NCI-H774 (cell line): ENCODE results near the gene IL20RB.
"Not testable (repeated sequence)": the region's sequence is repeated elsewhere in the genome, so short reads cannot be mapped to it uniquely, and the experiment has no call there.

ENCODE experiments used
- DNase-seq: peaks from one replicate; lab custom pipeline; 2025; lab: John Stamatoyannopoulos, UW

Gene IL20RB

DNA sequence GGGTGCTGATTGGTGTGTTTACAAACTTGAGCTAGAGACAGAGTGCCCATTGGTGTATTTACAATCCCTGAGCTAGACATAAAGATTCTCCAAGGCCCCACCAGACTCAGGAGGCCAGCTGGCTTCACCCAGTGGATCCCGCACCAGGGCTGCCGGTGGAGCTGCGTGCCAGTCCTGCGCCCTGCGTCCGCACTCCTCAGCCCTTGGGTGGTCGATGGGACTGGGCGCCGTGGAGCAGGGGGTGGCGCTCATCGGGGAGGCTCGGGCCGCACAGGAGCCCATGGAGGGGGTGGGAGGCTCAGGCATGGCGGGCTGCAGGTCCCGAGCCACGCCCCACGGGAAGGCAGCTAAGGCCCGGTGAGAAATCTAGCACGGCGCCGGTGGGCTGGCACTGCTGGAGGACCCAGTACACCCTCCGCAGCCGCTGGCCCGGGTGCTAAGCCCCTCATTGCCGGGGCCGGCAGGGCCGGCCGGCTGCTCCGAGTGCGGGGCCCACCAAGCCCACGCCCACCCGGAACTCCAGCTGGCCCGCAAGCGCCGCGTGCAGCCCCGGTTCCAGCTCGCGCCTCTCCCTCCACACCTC is 29.7 kb downstream of the IL20RB start:
- DNase-seq, result not testable (repeated sequence)

DNA sequence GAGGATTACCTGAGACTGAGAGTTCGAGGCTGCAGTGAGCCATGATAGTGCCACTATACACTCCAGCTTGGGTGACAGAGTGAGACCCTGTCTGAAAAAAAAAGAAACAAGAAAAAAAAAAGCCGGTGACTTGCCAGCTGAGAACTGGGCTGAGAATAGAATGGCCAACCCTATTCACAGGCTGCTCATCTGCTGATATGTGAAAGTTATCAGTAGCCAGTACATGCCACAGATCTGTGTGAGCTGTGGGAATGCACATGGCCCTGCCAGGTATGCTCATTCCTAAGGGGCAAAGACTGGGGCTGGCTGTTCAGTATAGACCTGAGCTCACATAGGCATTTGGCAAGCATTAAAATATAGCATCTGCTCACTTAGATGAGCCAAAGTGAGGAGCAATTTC is 30.9 kb downstream of the IL20RB start:
- DNase-seq, result no peak

DNA sequence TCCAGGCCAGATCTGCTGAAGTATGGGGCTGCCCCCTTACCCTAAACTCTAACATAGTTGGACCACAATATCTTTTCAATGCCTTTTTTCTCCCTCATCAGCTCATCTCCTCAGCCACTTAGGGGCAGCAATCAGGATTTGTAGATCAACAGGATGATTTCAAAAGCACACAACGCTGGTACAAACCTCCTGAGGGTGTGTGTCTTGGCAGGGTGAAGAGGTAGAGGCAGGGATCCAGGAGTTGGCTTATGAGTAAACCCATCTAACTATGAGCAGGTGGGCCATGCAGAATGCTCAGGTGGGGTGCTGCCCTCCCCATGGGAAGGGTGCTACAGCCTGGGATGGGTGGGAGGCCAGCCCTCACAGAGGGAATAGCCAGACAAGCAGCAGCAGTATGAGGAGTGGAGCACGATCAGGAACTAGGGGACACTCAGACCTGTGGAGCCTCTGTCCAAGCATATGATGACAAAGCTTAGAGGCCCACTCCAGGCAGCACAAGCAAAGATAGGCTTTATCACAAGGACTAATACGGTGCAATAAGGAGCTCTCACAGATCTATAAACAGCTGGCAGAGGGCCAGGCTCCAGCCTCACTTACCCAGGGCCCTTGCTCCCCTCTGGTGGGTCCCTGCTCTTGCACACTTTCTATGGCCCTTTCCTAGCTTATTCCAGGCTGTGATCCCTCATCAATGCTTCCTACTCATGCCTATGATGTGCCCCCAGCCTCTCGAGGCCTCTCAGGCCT is 32.2 kb downstream of the IL20RB start:
- DNase-seq, result no peak

DNA sequence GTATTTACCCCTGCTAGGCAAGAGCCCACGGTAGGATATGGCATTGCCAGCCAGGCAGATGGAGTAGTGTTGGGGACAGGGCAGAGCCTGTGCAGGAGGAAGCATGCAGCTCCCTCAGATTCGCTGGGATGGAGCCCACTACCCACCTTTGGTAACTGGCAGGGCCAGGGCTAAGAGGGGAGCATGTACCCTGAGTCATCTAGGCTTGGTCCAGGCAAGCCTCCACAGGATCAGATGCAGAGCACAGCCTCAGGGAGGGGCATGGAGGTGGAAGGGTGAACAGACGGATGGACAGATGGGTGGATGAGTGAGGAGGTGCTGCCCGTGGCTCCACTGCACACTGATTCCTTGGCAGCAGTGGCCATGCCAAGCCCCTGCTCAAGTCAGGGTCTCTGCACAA is 33.0 kb downstream of the IL20RB start:
- DNase-seq, result no peak

DNA sequence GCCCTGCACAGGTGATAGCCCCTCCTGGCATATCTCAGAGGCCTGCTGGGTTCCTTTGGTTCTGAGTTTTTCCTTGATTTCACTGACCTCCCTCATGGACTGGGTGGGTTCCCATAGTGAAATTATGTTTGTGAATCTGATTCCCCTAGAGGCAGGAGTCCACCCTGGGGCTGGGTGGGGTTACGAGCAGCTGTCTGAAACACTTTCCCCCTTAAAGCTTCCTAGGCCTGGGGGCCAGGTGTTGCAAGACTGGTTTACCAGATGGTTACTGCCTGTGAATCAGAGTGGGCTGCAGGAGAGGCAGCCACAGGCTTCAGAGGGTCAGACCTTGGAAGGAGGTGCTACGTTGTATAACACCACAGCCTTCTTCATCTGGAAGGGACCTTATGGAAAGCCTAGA is 34.3 kb downstream of the IL20RB start:
- no peak for DNase-seq

DNA sequence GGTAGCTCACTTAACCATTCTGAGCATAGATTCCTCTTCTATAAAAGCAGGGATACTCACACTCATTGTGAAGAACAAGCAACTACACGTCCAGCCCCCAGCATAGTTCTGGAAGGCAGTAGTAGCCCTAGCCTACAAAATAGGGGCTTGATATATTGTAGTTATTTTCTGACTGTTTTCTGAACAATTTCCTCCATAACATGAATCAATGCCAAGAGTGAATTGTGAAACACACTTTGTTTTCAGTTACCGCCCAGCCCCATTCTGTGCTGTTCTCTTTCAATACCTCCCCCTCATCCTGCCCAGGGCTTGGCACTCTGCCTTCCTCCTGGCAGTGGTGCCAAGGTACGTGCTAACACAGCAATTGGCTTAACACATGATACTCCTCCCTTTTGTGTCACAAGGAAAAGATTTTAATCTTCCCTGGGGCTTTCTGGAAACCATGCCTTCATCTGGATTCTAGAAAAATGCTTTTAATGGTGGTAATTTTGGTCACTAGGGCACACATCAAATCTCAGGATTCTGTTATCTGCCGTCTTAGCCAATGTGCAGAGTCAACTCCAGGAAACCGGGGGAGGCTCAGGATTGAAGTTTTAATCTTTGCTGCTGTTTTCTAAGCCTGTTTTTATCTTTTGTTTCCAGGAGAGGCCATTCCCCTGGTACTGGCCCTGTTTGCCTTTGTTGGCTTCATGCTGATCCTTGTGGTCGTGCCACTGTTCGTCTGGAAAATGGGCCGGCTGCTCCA is 37.2 kb downstream of the IL20RB start:
- DNase-seq, result peak; percentile 63

DNA sequence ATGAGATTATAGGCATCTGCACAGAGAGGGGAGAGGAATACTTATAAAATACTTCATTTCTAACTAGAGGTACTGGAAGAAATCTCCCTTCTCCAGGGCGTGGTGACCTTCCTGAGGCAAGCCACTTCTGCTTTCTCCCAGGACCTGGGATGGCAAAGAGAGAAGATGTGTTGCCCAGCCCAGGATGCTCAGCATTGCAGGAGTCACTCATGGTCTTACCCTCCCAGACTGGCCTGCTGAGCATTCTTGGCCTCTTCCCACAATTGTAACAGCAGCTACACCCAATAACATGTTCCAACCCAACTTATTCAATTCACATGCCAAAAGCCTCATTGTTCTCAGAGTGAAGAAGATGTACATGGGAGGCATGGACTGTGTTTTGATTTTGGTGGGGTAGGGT is 37.9 kb downstream of the IL20RB start:
- no peak for DNase-seq

DNA sequence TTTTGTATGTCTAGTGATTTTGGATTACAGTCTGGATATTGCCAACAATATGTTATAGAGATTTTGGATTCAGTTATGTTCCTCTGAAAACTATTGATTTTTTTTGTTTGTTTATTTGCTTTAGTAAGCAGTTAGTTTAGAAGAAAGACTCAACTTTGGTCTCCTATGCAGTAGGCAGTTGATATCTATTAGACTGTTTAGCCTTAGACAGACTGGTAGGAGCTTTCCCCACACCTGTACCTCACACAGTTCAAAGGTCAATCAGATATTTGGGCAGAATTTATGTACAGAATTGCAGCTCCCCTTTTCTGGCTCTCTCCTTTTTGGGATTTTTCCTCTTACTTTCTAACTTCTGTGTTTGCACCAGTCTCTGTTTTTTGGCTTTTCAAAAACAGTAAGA is 42.3 kb downstream of the IL20RB start:
- DNase-seq, result no peak

DNA sequence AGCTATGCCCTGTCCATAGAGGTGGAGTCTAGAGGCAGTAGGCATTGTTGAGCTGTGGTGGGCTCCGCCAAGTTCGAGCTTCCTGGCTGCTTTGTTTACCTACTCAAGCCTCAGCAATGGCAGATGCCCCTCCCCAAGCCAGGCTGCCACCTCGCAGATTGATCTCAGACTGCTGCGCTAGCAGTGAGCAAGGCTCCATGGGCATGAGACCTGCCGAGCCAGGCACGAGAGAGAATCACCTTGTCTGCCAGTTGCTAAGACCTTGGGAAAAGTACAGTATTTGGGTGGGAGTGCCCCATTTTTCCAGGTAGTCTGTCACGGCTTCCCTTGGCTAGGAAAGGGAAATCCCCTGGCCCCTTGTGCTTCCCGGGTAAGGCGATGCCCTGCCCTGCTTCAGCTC is 49.6 kb downstream of the IL20RB start:
- not testable (repeated sequence) for DNase-seq

DNA sequence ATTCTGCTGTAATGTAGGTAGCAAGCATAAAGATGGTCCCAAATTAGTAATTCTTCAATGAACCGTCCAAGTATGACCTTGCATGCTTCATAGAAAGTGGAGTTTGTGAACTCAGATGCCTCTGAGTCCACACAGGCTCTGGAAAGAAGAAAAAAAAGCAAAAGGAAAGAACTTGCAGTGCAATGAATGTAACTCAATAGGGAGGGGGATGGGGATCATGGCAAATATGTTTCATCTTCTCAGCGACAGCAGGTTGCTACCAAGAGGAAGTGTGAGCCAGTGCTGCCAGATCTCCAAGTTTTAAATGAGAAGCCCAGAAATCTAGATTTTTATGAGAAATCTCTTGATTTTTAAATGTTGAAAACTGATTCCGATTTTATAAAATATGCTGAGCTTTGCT is 50.3 kb downstream of the IL20RB start:
- no peak for DNase-seq

DNA sequence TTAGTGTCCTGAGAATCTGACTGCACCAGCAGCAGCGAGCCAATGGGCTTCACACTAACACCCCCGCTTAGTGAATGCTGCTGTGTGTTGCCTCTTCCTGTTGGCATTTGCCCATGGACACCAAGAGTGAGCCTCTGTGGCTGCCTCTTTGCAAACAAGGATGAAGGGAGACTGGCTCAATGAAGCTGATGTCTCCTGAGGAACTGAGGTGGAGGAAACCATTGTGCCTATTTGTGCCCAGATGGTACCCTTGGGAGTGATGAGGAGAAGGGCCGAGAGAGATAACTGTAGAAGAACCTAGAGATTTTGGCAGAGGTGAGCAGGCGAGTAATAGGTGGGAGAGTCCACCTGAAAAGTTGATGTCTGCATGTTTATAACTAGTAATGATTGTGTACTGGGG is 51.2 kb downstream of the IL20RB start:
- DNase-seq, result no peak

DNA sequence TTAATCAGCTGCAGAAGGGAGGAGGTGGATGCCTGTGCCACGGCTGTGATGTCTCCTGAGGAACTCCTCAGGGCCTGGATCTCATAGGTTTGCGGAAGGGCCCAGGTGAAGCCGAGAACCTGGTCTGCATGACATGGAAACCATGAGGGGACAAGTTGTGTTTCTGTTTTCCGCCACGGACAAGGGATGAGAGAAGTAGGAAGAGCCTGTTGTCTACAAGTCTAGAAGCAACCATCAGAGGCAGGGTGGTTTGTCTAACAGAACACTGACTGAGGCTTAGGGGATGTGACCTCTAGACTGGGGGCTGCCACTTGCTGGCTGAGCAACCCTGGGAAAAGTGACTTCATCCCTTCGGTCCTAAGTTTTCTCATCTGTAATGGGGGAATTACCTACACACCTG is 52.4 kb downstream of the IL20RB start:
- DNase-seq, result no peak

DNA sequence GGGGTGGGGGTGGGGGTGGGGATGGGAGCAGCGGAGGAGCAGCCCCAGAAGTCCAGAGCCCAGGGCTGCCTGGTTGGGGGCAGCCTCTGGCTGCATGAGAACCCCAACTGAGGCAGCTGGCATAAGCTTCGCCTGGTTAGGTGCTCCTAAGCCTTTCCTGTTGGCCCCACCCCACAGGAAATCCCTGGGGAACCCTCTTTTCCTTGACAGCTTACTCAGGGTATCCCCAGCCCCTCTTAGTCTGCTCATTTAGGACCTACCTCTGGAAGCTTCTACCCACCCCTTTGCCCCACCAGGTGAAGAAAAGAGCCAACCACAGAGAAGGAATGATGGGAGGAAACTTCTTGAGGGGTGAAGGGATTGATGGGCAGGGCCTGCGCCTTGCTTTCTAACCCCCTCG is 53.4 kb downstream of the IL20RB start:
- DNase-seq, result no peak

DNA sequence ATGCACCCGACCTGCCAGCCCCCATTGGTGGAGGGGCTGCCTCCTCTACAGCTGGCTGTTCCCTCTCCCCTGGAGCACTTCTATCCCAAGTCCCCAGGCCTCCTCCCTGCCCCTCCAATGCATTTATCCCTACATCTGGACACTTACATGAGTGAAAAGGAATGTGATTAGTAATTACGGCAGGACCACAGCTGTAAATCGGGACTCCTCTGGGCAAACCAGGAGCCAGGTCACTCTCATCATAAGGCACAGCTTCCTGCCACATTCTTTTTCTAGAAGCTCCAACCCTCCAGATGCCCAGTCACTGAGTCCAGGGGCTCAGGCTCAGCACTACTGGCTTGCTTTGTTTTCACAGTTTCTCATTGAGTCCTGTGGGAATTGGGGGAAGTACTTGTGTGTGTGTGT is 54.3 kb downstream of the IL20RB start:
- DNase-seq, result no peak

DNA sequence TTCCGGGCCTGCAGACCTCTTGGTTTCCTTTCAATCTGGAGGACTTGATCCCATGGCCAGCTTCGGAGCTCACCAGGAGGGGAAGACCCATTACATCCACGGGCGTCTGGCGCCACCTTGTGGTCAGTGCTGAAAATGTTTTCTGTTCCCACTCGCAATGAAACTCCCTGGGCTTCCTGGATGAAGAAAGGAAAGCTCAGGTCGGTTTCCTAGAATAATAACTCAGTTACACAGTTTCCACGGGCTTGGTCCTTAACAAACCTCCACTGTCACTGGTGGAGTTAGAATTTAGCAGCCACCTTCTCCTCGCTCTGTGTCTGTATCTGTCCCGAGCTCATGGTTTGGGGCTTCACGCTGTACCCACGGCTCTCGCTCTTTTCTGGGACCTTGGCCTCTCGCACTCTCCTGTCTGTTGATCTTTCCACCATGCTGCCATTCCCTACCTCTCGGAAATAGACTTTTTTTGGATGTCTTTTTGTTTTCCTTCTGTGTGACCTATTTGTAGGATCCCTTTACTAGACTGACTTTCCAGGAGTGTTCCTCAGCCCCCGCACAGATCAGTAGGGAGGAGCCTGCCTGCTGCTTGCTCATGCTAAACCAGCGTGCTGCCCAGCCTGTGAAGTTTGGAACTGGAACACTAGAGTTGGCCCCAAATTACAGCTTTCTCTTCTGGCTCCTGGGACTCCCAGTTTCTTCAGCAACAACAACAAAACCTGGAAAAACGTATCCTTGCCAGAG is 56.3 kb downstream of the IL20RB start:
- DNase-seq, result peak; percentile 76

DNA sequence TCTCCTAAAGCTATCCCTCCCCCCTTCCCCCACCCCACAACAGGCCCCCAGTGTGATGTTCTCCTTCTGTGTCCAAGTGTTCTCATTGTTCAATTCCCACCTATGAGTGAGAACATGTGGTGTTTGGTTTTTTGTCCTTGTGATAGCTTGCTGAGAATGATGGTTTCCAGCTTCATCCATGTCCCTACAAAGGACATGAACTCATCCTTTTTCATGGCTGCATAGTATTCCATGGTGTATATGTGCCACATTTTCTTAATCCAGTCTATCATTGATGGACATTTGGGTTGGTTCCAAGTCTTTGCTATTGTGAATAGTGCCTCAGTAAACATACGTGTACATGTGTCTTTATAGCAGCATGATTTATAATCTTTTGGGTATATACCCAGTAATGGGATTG is 59.5 kb downstream of the IL20RB start:
- DNase-seq, result not testable (repeated sequence)

DNA sequence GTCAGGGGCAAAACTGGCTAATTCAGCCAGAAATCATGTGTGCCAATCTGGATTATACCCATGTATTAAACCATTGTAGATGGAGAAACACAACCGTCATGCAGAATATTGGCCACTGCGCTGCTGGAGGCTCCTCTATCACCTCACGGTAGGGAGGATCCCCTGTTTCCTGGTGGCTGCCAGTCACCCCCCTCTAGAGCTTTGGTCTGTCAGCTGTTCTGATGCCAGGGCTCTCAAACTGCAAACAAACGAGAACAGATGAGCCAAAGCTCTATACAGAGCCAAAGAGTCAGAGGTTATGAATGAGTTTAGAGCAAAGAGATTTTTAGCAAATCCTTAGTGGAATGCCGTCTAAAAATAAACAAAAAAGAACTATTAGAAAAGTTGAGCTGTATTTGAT is 62.5 kb downstream of the IL20RB start:
- no peak for DNase-seq

DNA sequence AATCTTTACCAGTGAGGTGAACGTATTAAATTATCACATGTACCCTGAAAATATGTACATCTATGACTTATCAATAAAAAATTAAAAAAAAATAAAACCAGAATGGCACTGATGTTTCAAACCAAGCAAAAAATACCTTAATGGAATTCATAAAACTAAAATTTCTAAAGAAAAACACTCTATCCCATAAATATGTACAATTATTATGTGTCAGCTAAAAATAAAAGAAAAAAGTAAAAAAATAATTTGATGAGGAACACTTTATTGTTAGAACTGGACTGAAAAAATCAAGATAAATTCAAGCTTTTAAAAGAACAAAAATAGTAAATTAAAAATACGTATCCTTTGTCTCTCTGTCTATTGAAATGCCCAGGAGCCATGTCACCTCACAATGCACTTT is 63.1 kb downstream of the IL20RB start:
- no peak for DNase-seq

DNA sequence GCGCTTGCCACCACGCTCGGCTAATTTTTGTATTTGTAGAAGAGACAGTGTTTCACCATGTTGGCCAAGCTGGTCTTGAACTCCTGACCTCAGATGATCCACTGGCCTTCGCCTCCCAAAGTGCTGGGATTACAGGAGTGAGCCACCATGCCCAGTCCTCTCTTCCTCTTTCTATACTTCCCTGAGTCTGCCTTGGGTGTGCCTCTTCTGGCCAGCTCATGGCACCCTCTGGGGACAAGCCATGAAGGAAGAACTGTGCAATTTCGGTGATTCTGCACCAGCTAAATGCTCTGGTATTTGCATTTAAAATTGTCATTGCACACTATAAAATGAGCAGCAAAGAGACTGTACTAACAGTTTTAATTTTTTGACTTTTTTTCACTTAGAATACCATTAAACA is 66.6 kb downstream of the IL20RB start:
- DNase-seq, result no peak

DNA sequence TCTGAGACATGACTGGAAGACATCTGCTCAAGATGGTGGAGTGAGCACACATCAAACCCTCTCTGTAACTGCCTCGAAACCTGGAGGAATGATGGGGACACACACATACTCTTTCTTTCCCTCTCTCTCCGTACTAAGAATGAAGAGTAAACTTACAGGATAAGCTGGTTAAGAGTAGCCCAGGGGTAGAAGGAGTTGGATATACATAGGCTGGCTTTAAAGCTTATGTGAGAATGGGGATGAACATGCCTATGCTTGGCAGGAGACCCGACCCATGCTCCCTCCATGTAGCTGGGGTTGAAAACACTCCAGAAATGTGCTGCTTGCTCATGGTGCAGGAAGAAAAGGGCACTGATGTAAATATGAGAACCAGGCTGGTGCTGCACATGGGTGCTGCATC is 68.9 kb downstream of the IL20RB start:
- DNase-seq, result no peak

DNA sequence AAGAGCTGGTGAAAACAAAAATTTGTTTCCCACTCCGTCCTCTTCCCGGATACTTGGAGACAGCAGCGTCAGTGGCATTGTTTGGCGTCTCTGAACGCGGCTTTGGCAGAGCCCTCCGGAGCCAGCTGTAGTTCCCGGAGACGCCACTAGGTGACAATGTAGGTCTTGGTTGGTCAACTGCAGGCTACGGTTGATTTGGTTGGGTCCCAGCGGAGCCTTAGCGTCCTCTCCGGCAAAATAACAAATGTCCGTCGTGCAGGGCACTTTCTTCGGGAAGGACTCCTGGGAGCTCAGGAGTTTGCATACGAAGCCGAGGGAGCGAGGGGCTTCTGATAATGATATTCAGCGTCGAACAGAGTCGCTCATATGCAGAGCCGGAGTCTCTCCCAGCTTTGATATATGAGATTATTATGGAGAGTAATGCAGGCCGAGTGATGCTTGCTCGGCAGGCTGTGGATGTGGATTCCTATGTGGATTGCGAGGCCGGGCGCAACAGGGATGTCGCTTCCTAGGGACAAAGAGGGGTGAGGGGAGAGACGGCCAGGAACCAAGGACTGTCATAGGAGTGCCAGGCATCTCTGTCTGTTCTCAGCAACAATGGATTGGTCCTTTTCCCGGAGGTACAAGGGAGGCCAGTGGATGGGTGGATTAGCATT is 74.8 kb downstream of the IL20RB start:
- DNase-seq, result peak; percentile 66

DNA sequence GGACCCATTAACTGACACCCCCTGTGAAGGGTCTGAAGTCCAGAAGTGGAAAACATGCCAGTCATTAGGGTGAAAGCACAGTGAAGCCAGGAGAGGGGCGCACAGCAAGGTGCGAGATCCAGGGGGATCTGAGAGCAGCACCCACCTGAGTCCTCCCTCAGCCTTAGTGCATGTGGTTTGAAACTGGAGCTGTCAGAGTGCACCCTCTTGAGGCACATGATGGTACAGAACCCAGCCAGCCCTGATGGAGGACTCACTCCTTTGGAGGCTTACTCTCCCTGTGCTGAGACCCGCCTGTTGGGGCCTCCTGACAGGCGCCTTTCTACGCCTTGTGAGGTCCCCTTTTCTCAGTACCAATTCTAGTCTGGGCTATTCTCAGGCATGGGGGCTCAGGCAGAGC is 77.8 kb downstream of the IL20RB start:
- no peak for DNase-seq
